GM23338 (cell line): ENCODE data around the gene TEX10. TPM values are rescaled to one million over a fixed set of nuclear protein-coding genes. Genes with fewer than 3 reads are reported as not detected.

Experiments
- ATAC-seq: fragments of 200-7000 bp; cut with Tn5 transposase; 3 replicates; pipeline ENCODE4 v1.9.1; 2020
- DNase-seq: peaks from one replicate; pipeline ENCODE4 v3.0.0-alpha.2; 2015; ENCODE audit warnings: low spot score
- H2AFZ ChIP-seq: fragments of 200-600 bp; sonication (generic); 2 replicates; pipeline ENCODE4 v1.8.0; 2016; ENCODE audit warnings: antibody characterized with exemption, mild to moderate bottlenecking, moderate library complexity
- H3F3A ChIP-seq: fragments of 200-600 bp; sonication (generic); replicated peaks from 2 replicates; pipeline ENCODE4 v1.8.0; 2017; ENCODE audit warnings: antibody characterized with exemption, mixed run types, low read depth
- H3K27ac ChIP-seq: fragments of 200-600 bp; sonication (generic); 2 replicates; pipeline ENCODE4 v1.6.1; 2016; ENCODE audit warnings: low read depth
- H3K27me3 ChIP-seq: fragments of 200-600 bp; sonication (generic); 2 replicates; pipeline ENCODE4 v1.8.0; 2016; ENCODE audit warnings: mild to moderate bottlenecking, mixed run types, moderate library complexity; ENCODE audit not compliant: insufficient read depth
- H3K36me3 ChIP-seq: fragments of 200-600 bp; sonication (generic); 2 replicates; pipeline ENCODE4 v1.8.0; 2016; ENCODE audit warnings: mild to moderate bottlenecking; ENCODE audit not compliant: insufficient read depth
- H3K4me1 ChIP-seq: fragments of 200-600 bp; sonication (generic); 2 replicates; pipeline ENCODE4 v1.8.0; 2016; ENCODE audit warnings: mild to moderate bottlenecking, moderate library complexity; ENCODE audit not compliant: insufficient read depth
- H3K4me2 ChIP-seq: fragments of 200-600 bp; sonication (generic); 2 replicates; pipeline ENCODE4 v1.7.1; 2017; ENCODE audit warnings: mixed run types
- H3K4me3 ChIP-seq: fragments of 200-600 bp; sonication (generic); 2 replicates; pipeline ENCODE4 v1.6.1; 2016; ENCODE audit warnings: mixed run types
- H3K79me2 ChIP-seq: fragments of 200-600 bp; sonication (generic); replicated peaks from 2 replicates; pipeline ENCODE4 v1.8.0; 2017; ENCODE audit warnings: mild to moderate bottlenecking; ENCODE audit not compliant: insufficient read depth
- H3K9me2 ChIP-seq: fragments of 200-600 bp; sonication (generic); 2 replicates; pipeline ENCODE4 v1.8.0; 2017; ENCODE audit not compliant: insufficient read depth
- H4K20me1 ChIP-seq: fragments of 200-600 bp; sonication (generic); replicated peaks from 2 replicates; pipeline ENCODE4 v1.8.0; 2017; ENCODE audit warnings: mild to moderate bottlenecking; ENCODE audit not compliant: insufficient read depth
- H3K27ac Mint-ChIP-seq: 2 replicates; pipeline ENCODE4 v1.8.0; 2020; ENCODE audit warnings: inconsistent platforms, mild to moderate bottlenecking, moderate library complexity, mixed read lengths
- H3K27me3 Mint-ChIP-seq: 3 replicates; pipeline ENCODE4 v1.8.0; 2022; ENCODE audit warnings: low read depth, mild to moderate bottlenecking, moderate library complexity, mixed read lengths, inconsistent platforms; ENCODE audit not compliant: insufficient read depth, poor library complexity
- H3K36me3 Mint-ChIP-seq: 3 replicates; pipeline ENCODE4 v1.8.0; 2021; ENCODE audit warnings: low read depth, mild to moderate bottlenecking, inconsistent platforms, moderate library complexity, mixed read lengths
- H3K4me1 Mint-ChIP-seq: 3 replicates; pipeline ENCODE4 v1.8.0; 2020; ENCODE audit warnings: mild to moderate bottlenecking, inconsistent platforms, mixed read lengths
- H3K4me3 Mint-ChIP-seq: 3 replicates; pipeline ENCODE4 v1.8.0; 2021; ENCODE audit warnings: moderate library complexity, mild to moderate bottlenecking, inconsistent platforms, mixed read lengths
- H3K9me3 Mint-ChIP-seq: 3 replicates; pipeline ENCODE4 v1.8.0; 2020; ENCODE audit warnings: moderate library complexity, mild to moderate bottlenecking, inconsistent platforms, mixed read lengths
- CREB1 ChIP-seq: fragments of 250-450 bp; sonication (Bioruptor Pico); IDR thresholded peaks from 2 replicates; pipeline ENCODE4 v1.5.0; 2020; ENCODE audit warnings: low read depth, mild to moderate bottlenecking, moderate library complexity
- CTCF ChIP-seq, 2 experiments: fragments of 200-600 bp in 1 of 2; sonication (generic) in 1 of 2; conservative IDR thresholded peaks; 2 replicates each; pipeline versions ENCODE4 v1.5.1 to v1.6.1; 2016 to 2017; ENCODE audit warnings: antibody characterized with exemption in 2 of 2, low read depth in 2 of 2, mild to moderate bottlenecking in 2 of 2, moderate library complexity in 1 of 2
- EZH2 ChIP-seq: fragments of 200-600 bp; sonication (generic); IDR thresholded peaks from one replicate; pipeline ENCODE4 v1.8.0; 2017; ENCODE audit warnings: antibody characterized with exemption, mild to moderate bottlenecking, low read depth; ENCODE audit not compliant: unreplicated experiment
- EZH2phosphoT487 ChIP-seq: fragments of 200-600 bp; sonication (generic); IDR thresholded peaks from one replicate; pipeline ENCODE4 v1.8.1; 2018; ENCODE audit warnings: antibody characterized with exemption; ENCODE audit not compliant: unreplicated experiment
- JUNB ChIP-seq: IDR thresholded peaks from one replicate; pipeline ENCODE4 v1.6.1; 2016; ENCODE audit warnings: antibody characterized with exemption; ENCODE audit not compliant: unreplicated experiment
- NANOG ChIP-seq: IDR thresholded peaks from 2 replicates; pipeline ENCODE4 v1.6.1; 2016; ENCODE audit warnings: antibody characterized with exemption, borderline replicate concordance
- POLR2AphosphoS5 ChIP-seq: IDR thresholded peaks from 2 replicates; pipeline ENCODE4 v1.6.1; 2016; ENCODE audit warnings: antibody characterized with exemption, low read depth
- REST ChIP-seq: IDR thresholded peaks from one replicate; pipeline ENCODE4 v1.6.1; 2018; ENCODE audit warnings: antibody characterized with exemption; ENCODE audit not compliant: unreplicated experiment
- STAT1 ChIP-seq: IDR thresholded peaks from one replicate; pipeline ENCODE4 v1.6.1; 2016; ENCODE audit warnings: antibody characterized with exemption; ENCODE audit not compliant: unreplicated experiment
- ZNF114 ChIP-seq: fragments of 250-450 bp; sonication (Bioruptor Pico); IDR thresholded peaks from 2 replicates; pipeline ENCODE4 v1.5.0; 2020; ENCODE audit warnings: mild to moderate bottlenecking, moderate library complexity
- ZNF331 ChIP-seq: fragments of 250-450 bp; sonication (Bioruptor Pico); IDR thresholded peaks from 2 replicates; pipeline ENCODE4 v1.5.0; 2020; ENCODE audit warnings: low read depth, mild to moderate bottlenecking, moderate library complexity
- ZNF462 ChIP-seq: fragments of 250-450 bp; sonication (Bioruptor Pico); IDR thresholded peaks from 2 replicates; pipeline ENCODE4 v1.5.0; 2020; ENCODE audit warnings: mild to moderate bottlenecking, moderate library complexity
- polyA plus RNA-seq: library from polyadenylated mRNA; unstranded; fragments of >200 nt; fragmentation: Nextera tagmentation; extraction: Ambion mirVana; gene quantifications from 2 replicates; pipeline ENCODE4 v1.2.1, GENCODE V29; 2016
- total RNA-seq: library from RNA; depleted of rRNA; stranded (reverse); fragments of >200 nt; shearing (Covaris generic); gene quantifications from 2 replicates; pipeline ENCODE4 v1.2.3, GENCODE V29; 2014
- TF ChIP-seq, protein P1 (sequence below): IDR thresholded peaks from 2 replicates; pipeline ENCODE4 v1.6.1; 2016; ENCODE audit warnings: antibody characterized with exemption

Gene TEX10
- total and polyA plus RNA-seq, 2 experiments from 2014 or later = 35.0 to 102 TPM

GRCh38 chr9:100292414-100292813 lies 60.3 kb downstream of the TEX10 start:
- no peak overlapping the region for H3K4me2 ChIP-seq
- peaks cover 24% of the 10 kb centered on the region for H4K20me1 ChIP-seq
- ATAC-seq (no peak), DNase-seq (no peak)
- Mint-ChIP-seq H3K27ac (no peak overlapping the region), H3K9me3 (peaks cover 11% of the 10 kb centered on the region), H3K4me1 (no peaks in the 10 kb centered on the region), H3K4me3 (no peak overlapping the region), H3K36me3 (peaks cover 77% of the 10 kb centered on the region), H3K27me3 (peaks cover 2% of the 10 kb centered on the region)
- no peaks in the 10 kb centered on the region for H3K4me1 ChIP-seq
- no peak for TF ChIP-seq POLR2AphosphoS5
- no peak for TF ChIP-seq ZNF331
- no peak for TF ChIP-seq CREB1
- TF ChIP-seq REST = no peak
- TF ChIP-seq JUNB = no peak
- no peak for TF ChIP-seq EZH2phosphoT487
- TF ChIP-seq CTCF (conservative IDR thresholded peaks at IDR 0.05; ENCODE audit: low read depth in 2 of 2) = no peak
- no peak for TF ChIP-seq EZH2
- TF ChIP-seq, protein P1, sequence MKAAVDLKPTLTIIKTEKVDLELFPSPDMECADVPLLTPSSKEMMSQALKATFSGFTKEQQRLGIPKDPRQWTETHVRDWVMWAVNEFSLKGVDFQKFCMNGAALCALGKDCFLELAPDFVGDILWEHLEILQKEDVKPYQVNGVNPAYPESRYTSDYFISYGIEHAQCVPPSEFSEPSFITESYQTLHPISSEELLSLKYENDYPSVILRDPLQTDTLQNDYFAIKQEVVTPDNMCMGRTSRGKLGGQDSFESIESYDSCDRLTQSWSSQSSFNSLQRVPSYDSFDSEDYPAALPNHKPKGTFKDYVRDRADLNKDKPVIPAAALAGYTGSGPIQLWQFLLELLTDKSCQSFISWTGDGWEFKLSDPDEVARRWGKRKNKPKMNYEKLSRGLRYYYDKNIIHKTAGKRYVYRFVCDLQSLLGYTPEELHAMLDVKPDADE = no peak
- TF ChIP-seq STAT1 = no peak
- no peak for TF ChIP-seq NANOG
- TF ChIP-seq ZNF114 (CRISPR knock-in tag) = no peak
- TF ChIP-seq ZNF462 (CRISPR knock-in tag) = no peak
- H3K4me3 ChIP-seq = no peak overlapping the region
- H3K36me3 ChIP-seq = peaks cover 24% of the 10 kb centered on the region
- no peak overlapping the region for H2AFZ ChIP-seq
- H3K27ac ChIP-seq = no peak overlapping the region
- 0 out of 2 replicates have a peak, but pooled peaks cover 4% of the 10 kb centered on the region for H3F3A ChIP-seq
- 0 out of 2 replicates have a peak, but pooled peaks cover 7% of the 10 kb centered on the region for H3K79me2 ChIP-seq
- H3K27me3 ChIP-seq = no peaks in the 10 kb centered on the region
- H3K9me2 ChIP-seq = peaks cover 6% of the 10 kb centered on the region
